Activated effector memory CD4-positive, alpha-beta T cell treated with anti-CD3 and anti-CD28 coated beads, Interleukin-2, amount 50 U/mL, for 16 hours (primary cell): ENCODE data around the gene ANXA4.
"Not testable (repeated sequence)": the region's sequence is repeated elsewhere in the genome, so short reads cannot be mapped to it uniquely, and the experiment has no call there.

Experiments used
- DNase-seq: peaks from one replicate; pipeline ENCODE4 v3.0.0-alpha.2; 2020

ANXA4 gene

DNA sequence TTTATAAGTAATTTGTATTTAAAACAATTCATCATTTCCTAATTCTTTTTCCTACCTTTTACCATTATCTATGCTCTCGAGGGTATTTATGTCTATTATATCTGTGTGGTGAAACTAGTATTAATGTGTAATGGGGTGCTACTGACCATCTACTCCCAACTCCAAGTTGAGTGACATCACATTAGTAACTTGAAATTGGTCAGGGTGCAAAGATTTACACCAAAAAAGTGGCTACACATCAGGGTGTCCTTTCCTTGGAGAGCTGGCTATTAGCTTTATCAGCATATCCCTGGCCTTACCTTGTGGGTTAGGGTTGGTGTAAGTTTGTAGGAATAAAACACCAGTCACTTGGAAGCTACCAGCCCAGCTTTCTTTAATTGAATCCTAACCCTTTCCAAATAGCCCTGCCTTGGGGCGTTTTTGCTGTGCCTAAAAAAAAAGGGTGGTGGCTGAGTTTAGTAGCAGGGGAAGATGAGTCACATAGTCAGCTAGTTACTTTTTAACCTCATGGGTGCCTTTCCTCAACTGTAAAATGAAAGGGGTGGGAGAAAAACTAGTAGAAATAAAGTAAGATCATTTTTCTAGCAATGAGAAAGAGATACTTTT lies 14.0 kb downstream of the ANXA4 start:
- no peak for DNase-seq

DNA sequence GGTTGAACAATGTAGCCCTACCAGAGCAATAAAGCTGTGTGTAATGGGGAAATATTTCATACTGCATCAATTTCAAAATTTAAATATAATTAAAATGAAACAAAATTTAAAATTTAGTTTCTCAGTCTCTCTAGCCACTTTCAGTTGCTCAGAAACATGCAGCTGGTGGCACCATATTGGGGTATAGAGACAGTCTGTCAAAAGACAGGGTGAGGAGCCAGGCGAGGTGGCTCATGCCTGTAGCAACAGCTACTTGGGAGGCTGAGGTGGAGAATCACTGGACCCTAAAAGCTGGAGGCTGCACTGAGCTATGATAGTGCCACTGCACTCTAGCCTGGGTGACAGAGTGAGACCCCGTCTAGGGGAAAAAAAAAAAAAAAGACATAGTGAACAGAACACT lies 20.1 kb downstream of the ANXA4 start:
- DNase-seq: no peak

DNA sequence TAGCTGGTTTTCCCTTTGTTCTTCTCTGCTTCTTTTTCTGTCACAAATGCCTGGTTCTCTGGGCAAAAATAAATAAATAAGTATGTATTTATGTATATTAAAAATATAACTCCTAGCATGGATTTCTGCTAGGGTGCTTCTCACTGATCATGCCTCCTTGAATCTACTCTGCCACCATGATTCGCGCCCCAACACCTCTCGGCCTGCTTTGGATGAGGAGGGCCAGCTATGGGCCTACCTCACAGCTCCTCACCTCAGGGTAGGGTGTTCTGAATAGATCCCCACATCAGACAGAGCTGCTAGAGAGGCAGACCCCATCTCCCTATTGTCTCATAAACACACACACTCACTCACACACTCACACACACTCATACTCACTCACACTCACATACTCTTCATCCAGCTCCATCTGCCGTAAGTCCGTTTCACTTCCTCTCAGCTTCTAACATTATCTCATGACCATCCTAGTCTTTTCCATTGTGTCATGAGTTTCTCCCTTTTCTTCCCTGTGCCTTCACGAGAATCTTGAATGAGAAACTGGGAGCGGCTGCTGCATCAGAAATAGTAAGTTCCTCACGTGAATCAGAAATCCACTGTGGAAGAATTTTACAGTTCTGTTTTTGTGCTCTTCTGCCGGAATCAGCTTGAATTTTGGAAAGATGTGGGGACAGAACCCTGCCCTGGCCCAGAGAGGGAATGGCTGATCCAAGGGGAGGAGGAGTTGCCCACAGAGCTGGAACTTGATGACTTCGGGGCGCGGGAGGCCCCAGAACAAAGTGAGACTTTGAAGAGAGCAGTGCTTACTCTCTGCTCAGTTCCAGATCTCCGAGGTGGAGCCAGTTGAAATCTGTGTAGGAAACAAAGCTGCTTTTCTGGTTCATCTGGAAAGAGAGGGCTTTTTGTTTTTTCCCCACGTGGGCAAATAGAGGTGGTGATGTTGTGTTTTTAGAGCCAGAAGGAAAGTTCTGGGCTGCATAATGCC lies 20.9 kb downstream of the ANXA4 start:
- DNase-seq: no peak

DNA sequence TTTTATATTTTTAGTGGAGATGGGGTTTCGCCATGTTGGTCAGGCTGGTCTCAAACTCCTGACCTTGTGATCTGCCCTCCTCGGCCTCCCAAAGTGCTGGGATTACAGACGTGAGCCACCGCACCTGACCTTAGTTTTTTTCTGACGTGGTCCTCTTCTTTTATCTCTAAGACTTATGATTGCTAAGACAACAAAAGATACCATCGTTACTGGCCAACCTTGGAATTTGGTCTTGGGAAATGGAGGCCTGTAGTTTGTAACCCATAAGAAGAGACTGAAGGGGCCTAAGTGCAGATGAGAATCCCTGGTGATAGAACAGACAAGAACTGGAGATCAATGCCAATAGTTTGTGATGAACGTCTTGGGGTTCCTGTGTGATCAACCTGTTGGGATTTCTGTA lies 21.9 kb downstream of the ANXA4 start:
- DNase-seq: not testable (repeated sequence)

DNA sequence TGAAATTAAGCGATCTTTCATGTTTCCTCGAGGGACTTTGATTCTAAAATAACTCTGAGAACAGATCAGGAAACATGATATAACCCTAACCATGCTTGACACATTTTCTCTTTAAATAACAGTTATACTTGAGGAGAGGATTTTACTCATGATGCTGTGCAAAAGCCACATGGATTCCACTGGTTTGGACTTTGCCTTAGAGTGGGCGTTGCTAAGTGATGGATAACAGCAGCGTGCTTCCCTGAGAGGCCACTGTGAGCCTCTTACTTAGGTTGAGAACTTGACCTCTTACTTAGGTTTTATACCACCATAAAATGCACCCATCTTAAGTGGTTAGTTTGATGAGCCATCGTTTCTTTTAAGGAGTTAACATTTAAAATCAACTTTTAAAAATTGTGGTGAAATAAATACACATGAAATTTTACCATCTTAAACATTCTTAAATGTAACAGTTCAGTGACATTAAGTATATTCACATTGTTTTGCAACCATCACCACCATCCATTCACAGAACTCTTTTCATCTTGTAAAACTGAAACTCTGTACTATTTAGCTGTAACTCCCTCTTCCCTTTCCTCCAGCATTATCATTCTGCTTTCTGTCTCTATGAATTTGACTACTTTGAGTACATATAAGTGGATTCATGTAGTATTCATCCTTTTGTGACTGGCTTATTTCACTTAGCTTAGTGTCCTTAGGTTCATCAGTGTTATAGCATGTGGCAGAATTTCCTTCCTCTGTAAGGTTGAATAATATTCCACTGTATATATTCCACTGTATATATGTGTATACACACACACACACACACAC lies 22.6 kb downstream of the ANXA4 start:
- no peak for DNase-seq

DNA sequence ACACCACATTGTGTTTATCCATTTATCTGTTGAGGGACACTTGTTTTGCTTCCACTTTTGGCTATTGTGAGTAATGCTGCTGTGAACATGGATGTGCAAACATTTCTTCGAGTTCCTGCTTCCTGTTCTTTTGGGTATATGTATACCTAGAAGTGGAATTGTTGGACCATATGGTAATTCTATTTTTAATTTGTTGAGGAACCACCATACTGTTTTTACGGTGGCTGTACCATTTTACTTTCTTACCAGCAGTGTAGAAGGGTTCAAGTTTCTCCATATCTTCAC lies 23.1 kb downstream of the ANXA4 start:
- DNase-seq: no peak

DNA sequence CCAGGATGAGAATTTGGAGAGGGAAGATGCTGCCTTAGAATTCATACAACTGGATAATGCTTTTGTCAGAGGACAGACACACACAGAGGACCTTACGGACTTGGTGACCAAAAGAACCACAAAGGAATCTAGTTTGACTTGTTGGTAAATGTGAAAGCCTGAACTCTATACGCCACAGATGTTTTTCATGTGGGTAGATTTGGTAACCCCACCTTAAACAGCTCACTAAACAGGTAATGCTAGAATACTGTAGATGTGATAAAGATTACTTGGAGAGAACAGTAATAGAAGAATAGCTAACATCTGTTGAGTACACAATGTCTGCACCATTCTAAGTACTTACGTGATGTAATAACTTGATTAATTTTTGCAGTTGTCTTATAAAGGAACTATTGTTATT lies 24.1 kb downstream of the ANXA4 start:
- no peak for DNase-seq

DNA sequence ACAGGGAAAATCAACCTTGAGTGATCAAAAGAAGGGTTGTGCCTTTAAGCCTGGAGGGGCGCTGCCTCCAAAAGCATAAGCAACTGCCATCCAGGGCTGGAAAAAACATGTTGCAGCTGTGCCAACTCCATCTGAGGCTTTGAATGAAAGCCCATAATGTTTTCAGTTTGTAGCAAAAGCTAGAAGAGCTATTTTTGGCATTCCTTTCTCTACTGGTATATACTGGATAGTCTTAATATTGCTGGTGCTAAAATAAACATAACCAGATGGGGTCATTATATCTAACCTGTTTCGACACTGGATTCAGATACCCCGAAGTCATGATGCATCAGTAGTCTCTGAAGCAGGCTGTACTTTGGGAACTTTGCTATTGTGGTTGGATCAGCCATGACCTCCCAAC lies 25.1 kb downstream of the ANXA4 start:
- no peak for DNase-seq

DNA sequence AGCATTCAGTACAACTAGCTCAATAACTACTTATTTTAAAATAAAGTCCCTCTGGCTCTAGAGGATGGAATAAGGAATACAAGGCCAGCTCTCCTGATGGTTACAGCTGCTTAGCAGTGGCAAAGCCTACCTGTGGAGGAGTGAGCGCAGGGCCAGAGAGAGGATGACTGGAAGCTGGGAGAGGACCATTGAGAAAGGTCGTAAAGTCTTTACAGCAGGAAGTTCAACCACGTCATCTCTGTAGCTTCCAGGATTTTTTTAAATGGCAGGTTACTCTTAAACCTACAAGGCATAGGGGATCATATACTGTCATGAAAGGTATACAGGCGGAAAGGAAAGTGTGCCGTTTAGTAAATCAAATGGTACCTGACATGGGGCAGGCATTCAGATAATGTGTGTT lies 26.3 kb downstream of the ANXA4 start:
- DNase-seq: no peak

DNA sequence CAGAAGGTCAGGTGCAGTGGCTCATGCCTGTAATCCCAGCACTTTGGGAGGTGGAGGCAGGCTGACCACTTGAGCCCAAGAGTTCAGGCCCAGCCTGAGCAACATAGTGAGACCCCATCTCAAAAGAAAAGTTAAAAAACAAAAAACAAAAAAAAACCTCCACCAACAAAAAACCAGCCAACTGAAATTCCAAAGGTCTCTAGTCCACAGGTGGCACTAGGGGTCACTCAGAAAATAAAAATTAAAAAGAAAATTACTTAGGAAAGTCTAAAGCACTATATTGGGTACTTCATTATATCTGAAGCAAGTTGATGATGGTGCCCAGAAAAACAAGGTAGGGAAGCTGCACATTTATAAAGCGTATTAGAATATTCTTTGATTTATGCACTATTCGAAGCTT lies 26.9 kb downstream of the ANXA4 start:
- no peak for DNase-seq

DNA sequence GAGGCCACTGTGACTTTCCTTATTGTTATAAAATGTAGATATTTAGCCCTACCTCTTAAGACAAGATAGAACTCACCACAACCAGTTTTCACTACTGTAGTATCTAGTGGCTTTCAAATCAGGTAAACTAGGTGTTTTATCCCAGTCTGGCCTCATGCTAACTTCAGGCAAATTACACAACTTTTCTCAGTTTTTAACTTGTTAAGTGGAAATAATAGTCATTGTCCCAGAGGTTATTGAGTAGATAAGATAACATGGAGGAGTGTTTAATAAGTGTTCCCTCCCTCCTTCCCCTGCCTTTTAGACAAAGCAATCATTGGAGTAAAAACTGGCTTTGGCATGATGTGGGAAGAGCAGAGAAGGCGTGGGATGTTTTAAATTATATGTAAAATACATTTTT lies 27.3 kb downstream of the ANXA4 start:
- DNase-seq: no peak

DNA sequence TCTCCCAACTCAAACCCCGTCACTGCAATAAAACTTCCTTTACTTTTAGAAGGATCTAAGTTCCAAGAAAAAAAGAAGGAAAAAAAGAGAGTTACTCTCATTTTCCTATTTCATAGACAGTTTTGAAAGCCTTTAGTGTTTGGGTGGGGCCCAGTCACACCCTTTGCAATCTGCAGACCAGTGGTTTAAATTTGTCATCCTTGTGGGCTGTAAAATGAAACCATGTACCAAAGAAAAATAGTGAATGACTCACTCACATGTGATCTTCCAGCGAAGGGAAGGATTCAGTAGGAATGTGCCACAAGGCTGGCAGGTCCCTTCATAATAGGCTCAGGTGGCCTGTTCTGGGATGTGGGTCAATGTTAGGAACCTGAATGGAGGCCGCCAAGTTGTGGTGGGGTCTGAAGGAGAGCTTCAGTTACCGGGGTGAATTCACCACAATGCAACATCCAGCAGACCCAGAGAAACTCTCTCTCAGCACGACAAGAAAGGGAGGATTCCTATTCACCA lies 28.3 kb downstream of the ANXA4 start:
- no peak for DNase-seq

DNA sequence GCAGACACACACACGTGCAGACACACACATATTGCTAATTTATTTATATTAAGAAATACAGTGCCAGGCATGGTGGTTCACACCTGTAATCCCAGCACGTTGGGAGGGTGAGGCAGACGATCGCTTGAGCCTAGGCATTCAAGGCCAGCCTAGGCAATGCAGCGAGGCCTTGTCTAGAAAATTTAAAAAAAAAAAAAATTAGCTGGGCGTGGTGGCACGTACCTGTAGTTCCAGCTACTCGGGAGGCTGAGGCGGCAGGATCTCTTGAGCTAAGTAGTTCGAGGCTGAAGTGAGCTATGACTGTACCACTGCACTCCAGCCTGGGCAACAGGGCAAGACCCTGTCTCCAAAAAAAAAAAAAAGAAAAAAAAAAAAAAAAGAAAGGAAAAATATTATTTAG lies 28.8 kb downstream of the ANXA4 start:
- DNase-seq: no peak

DNA sequence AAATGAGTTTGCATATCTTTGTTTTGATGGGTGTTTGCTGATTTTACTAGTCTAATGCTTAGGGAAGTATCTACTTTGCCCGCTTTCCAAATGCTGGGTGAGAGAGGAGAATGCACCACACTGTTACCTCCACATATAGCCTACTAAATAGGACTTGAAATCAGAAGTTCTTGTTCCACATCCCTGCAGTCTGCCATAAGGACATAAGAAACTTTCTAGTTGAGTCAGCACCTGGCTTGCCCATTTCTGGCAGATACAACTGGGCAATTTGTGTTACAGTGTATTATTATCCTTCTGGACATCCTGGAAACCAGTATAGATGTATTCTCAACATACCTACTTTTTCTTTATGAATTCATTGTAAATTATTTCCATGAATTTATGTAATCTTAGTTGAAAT lies 29.5 kb downstream of the ANXA4 start:
- DNase-seq: no peak

DNA sequence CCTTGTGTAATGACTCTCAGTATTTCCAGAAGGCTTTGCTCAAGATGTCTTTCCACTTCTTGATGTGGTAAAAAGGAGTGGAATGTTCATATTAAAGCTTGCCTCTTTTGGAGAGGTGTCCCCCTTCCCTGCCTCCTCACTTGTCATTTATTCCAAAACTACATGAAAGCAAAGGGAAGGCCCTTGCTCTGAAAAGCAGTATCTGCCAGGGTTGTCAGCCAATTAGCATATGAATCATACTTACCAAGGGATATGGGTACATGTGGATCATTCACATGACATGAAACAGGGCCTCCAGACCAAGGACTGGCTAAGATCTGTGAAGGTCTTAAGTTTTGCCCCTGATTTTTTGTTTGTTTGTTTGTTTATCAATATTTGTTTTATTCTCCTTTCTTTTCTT lies 31.3 kb downstream of the ANXA4 start:
- DNase-seq: no peak

DNA sequence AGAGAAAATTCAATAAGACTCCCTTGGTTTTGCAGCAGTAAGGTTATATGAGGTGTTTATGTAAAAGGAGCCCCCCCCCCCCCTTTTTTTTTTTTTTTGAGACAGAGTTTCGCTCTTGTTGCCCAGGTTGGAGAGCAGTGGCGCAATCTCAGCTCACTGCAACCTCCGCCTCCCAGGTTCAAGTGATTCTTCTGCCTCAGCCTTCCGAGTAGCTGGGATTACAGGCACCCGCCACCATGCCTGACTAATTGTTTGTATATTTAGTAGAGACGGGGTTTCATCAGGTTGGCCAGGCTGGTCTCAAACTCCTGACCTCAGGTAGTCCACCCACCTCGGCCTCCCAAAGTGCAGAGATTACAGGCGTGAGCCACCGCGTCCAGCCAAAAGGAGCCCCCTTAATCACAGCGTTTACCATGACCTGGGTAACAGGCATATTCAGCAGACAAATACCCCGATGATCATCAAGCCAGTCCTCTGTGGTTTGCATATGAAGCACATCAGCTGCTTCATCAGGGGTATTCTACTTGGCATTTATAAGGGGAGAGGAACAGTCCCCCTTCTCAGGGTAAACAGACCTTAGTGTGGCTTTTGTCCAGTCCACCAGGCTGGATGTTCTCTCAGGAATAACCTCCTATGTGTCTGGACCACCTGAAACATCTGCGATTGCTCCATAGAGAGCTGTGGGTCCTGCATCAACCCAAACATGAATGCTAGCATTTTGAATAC lies 32.5 kb downstream of the ANXA4 start:
- DNase-seq: not testable (repeated sequence)

DNA sequence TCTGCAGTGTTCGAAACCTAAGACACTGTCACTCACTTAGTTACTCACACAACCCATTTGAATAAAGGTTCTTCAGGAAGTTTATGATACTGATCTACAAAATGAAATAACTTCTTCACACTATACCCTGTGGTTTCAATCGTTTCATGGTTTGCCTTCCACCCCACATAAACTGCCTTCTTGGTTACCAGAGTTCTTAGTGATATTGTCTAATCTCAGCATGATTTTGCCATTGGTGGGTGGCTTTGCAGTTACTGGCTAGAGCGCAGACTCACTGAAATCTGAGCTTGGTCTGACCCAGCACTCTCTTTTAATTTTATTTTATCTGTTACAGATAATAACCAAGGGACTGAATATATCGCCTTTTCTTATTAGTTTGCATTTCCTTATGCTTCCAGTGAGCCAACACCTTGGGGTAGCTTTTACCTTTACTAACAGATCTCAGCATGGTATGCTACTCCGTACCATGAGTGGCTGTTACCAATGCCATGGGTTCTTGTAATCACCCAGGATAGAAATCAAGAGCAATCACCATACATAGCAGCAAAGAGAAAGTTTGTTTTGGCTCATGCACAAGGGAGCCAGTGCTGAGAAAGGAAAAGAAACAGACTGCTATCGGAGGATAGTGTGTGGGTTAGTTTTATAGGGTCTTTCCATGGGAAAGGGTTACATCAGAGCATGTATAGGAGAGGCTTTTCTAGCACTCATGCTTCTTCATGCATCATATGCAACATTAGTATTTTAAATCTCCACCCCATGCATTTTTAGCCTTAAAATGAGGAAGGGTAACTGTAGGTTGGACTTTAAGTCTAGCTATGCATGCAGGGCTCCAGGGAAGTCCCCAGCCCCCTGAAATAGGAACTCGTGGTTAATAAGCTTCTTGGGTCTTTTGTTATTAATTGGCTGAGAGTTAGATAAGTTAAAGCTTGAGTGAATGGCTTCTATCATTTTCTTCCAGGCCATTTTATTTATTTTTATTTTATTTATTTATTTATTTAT lies 33.3 kb downstream of the ANXA4 start:
- DNase-seq: no peak

DNA sequence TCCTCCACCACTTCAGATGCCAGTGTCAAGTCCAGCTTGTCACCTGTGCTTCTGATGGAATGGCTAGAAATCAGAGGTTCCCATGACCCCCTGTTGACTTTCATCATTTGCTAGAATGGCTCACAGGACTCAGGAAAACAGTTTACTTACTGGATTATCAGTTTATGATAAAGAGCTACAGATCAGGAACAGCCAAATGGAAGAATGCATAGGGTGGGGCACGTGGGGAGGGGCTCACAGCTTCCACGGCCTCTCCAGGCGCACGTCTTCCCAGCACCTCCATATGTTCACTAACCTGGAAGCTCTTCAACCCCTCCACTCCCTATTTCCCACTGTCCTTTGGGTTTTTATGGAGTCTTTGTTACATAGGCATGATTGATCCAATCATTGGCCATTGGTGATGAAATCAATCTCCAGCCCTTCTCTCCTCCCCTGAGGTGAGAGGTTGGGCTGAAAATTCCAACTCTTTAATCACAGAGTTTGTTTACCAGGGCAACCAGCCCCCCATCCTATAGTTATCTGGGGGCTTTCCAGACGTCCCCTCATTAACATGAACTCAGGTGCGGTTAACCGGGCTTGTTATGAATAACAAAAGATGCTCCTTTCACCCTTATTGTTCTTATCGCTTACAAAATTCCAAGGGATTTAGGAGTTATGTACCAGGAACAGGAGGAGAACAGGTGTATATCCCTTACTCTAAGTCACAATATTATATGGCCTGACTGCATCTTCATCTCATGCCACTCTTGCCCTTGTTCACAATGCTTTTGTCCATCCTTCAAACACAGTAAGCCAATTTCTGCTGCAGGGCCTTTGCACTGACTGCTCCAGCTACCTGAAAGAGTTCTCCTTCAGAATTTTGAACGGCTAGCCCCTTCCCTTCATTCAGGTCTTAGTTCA lies 35.2 kb downstream of the ANXA4 start:
- DNase-seq: no peak

DNA sequence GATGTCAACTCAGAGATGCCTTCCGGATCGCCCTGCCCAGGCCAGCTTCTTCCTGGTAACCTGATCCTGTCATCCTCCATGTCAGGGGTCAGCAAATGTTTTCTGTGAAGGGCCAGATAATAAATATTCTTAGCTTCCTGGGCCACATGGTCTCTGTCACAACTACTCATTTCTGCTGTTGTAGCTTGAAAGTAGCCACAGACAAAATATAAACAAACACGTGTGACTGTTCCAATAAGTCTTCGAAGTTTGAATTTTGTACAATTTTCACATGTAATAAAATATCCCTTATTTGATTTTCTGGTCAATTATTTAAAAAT lies 35.8 kb downstream of the ANXA4 start:
- no peak for DNase-seq

DNA sequence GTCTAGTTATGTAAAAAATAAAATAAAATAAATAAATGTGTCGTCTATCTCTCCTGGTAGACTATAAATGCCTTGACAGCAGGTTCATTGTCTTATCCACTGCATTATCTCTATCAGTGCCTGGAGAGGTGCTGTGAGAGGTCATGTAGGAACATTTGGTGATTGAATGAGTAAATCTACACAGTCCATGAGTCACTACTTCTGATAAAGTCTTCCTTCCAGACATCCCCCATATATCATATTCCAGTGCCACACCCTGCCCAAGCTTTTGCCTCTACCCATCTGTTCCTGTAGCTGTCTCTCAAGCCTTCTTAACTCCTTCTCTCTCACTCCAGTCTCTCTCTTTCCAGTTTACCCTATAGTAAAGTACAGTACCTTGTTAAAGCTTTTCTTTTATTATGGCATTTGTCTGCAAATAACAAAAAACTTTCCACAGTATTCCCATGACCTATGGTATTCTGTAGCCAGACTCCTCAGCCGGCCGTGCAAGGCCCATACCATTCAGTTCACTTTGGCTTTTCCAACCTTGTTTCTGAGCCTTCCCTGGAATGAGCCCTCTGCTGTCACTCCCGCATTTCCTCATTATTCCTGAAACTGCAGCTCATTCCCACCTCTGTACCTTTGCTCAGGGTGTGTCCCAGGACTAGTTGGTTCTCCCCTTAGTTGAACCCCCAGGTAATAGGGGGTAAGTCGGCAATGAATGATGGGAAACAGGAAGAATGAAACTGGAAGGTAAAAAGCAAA lies 37.5 kb downstream of the ANXA4 start:
- DNase-seq: no peak
